Epithelial cell of prostate (primary cell): ENCODE data around the gene SORCS1.

Experiments used
- DNase-seq: peaks from one replicate; pipeline ENCODE4 v3.0.0-alpha.2; 2011; ENCODE audit warnings: low read depth, low spot score
- H3K27ac ChIP-seq: fragments of 450-650 bp; 2 replicates; pipeline ENCODE4 v1.5.1; 2017; ENCODE audit warnings: mild to moderate bottlenecking

The SORCS1 gene

DNA sequence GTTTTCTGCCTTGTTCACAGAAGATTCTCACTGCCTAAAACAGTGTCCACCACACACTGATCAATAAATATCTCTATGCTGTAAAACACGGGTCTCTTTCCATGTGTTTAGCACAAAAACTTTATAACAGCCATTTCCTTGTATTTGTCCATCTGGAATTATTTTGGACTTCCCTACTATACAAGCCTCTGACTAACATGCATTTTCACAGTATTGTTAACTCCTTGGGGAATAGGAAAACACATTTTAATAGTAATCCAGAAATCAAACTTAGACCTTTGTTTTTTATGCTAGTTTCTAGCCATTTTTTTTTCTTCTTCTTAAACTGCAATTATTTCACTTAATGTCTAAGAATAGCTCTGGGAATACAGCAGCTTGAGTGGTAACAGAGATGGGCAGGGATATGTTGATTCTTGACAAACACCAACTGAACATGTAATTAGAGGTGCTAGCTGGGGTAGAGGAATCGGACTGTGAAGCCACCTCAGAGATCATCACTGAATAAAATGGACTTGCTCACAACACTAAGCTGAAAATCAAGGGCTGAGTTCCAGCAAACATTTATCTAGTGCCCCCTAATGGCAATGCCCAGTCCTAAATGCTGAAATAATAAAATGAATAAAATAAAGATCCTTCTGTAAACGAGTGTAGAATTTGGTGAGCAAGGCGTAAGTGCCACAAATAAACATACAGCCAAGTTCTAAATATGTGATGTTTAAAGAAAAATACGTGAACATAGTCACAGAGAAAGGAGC lies 593.1 kb downstream of the SORCS1 start:
- H3K27ac ChIP-seq, result peak overlapping the region; percentile 34
- no peak for DNase-seq

DNA sequence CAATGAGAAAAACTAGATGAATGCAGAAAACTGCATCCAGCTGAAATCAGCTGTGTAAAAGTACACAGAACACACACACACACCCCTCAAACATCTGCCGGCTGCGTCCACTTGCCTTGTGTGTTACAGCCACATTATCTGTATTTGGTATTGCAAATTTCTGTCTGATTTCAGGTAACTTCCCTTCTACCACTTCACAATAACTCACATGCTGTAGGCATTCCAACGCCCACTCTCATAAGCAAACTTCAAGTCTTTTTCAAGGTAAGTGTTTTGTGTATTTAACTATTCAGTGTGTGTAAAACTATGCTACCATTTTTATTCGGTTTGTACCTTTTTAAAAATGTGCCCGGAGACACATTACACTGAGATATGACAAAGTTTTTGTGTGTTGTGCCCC lies 594.2 kb downstream of the SORCS1 start:
- DNase-seq, result no peak
- H3K27ac ChIP-seq, result peak overlapping the region; percentile 0

DNA sequence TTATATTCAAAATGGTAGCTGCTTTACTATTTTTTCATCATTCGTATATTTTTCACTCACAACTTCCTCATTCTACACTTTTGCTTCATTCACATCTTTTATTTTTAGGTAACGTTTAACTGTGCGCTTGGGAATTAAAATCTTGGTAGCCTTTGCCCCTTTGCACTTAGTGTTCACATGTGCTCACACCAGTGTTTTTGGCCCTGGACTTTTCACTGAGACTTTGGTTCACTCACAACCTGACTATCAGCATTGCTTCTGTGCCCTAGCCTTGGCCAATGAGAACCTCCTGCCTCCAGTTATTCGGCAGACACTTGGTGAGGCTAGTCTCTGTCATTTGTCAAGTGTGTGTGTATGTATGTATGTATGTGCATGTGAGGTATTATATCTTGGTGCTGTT lies 596.9 kb downstream of the SORCS1 start:
- no peak for DNase-seq
- no peak overlapping the region for H3K27ac ChIP-seq

DNA sequence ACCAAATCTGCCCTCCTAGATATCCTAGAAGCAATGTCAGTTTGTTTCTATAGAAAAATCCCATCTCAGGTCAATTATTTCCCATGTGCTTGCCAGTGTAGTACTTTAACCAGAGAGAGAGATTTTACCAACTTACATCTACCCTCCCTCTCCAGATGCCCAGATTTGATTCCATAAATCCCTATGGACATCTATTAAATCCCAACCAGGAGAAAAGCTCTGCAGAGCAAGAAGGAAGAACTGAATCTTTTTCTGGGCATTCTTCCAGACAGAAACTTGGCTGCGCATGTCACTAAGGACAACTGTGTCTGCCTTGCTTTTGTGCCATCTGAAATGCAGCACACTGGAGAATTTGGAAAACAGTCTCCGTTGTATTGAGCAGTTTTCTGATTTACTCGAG lies 597.6 kb downstream of the SORCS1 start:
- no peak for DNase-seq
- H3K27ac ChIP-seq, result no peak overlapping the region

DNA sequence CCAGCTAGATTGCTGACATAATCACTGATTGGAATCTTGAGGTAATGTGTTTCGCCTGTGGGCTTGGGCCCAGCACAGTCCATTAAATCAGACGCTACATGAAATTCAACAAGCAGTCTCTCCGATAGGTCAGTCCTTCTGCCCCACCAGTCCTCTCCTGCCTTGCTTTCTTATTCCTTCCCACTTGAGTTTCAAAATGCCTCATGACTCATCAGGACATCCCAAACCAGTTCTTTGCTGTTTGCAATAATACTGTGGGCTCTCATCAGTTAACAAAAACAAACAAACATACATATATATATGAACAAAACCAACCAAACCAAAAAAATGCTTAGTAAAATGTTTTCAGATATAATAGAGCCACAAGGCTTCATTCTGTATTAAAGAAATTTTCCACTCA lies 599.0 kb downstream of the SORCS1 start:
- DNase-seq, result no peak
- H3K27ac ChIP-seq, result peak overlapping the region; percentile 11

DNA sequence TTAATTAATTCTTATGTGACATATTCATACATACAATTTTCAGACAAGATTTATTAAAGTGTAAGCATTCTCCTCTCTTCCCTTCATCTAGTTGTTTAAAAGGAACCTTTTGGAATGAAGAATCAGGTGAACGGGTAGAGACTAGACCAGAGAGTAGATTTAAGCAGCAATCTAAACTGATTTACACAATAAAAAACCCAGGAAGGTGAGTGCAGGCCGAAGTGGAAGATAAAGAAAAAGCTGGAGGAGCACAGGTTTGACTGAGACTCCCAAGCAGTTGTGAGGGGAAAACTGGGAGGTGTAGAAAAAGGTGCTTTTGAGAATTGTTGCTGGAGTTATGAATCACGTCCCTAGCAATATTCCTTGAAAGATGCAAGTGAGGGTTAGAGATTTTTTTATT lies 601.1 kb downstream of the SORCS1 start:
- no peak overlapping the region for H3K27ac ChIP-seq
- no peak for DNase-seq

DNA sequence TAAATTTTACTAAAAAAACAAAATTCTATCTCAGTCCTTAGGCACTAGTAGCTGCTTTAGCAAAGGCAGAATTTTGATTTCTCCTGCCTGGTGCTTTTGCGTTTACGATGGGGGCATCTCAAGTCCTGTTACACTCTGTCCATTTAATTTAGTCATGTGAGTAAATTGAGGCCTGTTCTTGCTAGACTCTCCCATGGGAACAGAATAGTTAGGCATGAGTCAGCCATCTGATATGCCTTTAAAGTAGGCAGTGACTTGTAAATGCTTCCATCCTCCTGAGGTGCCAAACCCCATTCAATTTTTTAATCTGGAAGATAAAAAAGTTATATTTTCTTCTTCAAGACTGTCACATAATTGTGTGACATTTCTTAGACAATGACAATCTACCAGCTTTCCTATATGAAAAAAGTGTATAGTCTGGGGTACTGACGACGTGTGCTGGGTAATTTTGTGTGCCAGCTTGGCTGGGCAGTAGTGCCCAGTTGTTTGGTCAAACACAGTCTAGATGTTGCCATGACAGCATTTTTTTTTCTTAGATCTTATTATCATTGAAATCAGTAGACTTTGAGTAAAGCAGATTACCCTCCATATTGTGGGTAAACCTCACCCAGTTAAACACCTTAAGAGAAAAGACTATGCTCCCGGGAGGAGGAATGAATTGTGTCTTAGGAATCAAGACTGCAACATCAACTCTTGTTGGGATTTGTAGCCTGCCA lies 603.4 kb downstream of the SORCS1 start:
- peak overlapping the region; percentile 11 for H3K27ac ChIP-seq

DNA sequence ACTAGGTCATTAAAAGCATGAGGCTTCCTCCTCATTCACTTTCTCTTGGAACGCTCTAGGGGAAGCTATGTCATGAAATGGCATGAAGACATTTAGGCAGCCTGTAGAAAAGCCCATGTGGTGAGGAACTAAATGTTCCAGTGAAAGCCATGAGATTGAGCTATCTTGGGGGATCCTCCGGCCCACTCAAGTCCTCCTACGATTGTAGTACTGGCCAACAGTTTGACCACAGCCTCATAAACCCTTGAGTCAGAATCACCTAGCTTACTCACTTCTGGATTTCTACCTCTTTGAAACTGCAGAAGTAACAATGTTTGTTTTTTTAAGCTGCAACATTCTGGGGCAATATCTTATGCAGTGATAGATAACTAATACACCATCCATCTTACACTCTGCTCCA lies 605.1 kb downstream of the SORCS1 start:
- DNase-seq, result no peak
- H3K27ac ChIP-seq, result no peak overlapping the region

More for the DNA sequence above, 603.4 kb downstream of the SORCS1 start:
- DNase-seq, result peak; percentile 16

DNA sequence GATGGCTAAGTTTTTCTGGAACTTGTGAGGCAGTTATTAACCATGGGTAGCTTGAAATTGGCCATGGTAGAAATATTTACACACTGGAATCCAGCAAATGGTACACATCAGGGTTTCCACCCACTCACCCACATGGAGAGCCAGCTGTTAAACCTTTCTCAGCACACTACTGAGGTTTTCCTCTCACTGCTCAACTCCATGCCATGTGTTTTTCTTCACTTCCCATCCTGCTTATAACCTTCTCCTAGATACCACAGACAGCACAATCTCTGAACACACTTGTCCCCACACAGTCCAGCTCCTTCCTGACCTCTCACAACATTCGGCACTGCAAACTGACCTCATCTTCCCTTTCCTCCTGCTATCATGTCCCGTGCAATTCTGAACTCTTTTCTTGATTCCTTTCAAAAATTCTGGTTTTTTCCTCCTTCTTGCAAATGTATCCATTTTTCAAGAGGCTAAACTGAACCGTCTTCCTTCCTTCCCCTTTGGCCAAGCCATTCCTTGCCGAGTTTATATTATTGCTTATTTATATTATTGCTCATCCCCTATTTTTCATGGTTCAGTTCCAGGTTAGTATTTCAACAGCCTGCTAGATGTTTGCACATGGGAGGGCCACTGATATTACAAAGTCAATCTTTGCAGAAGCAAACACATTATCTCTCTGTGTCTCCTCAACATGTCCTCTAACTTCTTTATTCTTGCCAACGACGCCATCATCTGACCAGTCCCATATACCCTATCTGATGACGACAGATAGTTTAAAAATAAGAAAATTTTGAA lies 606.4 kb downstream of the SORCS1 start:
- no peak overlapping the region for H3K27ac ChIP-seq
- DNase-seq, result no peak

DNA sequence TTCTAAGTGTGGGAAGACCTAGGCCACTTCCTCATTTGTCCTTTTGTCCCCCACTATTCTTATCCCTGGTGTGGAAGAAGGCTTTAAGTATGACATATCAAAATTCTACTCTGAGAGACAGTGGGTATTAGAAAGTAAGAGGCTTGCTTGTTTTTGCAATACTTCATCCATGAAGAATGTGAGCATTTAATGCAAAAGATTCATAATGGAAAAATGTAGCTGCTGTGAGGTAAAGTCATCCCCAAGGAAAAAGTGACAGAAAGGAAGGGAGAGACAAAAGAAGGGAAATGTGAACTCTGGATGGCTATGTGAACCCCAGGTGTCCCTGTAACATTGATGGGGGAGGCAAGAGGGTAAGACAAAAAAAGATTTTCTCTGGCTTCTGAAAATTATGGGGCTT lies 607.5 kb downstream of the SORCS1 start:
- peak overlapping the region; percentile 12 for H3K27ac ChIP-seq
- DNase-seq, result no peak

DNA sequence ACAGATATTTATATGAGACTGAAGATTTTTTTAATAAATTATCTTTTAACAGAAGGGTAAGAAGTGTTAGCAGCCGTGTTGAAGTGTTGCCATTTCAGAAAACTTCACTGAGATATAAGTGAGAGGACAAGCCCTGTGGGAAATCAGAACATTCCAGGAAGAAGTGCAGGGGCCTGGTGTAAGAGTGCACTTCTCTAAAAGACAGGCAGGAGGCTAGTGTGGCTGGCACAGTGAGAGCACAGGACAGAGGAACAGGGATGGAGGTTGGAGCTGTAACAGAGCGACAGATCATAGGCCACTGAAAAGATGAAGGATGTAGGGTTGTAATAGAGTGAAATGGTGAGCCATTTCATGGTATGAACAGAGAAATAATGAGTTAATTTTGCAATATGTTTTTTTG lies 608.9 kb downstream of the SORCS1 start:
- H3K27ac ChIP-seq, result no peak overlapping the region
- DNase-seq, result no peak

DNA sequence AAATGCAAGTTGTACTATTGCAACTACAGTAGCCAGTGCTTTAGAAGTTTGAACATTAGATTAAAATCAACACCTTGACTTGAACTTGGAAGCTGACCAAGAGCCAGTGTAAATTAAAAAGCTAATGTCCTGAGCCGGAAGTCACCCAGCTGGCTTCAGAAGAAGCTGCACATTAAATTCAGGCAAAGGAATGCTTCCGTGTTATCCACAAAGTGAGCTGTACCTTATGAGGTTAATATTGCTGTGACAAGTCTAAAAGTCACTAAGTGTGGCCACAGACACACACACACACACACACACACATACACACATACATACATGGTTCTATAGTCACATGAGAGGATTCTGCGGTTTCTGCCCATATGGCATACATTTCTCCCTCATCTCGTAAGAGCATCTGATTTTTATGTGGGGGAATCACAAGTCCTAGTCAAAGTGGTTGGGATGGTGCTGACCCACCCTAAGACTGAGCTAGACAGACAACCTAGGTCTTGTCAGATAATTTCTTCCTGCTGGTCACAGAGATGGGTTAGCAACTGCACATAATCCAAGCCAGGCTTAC lies 612.9 kb downstream of the SORCS1 start:
- H3K27ac ChIP-seq, result no peak overlapping the region
- DNase-seq, result no peak

DNA sequence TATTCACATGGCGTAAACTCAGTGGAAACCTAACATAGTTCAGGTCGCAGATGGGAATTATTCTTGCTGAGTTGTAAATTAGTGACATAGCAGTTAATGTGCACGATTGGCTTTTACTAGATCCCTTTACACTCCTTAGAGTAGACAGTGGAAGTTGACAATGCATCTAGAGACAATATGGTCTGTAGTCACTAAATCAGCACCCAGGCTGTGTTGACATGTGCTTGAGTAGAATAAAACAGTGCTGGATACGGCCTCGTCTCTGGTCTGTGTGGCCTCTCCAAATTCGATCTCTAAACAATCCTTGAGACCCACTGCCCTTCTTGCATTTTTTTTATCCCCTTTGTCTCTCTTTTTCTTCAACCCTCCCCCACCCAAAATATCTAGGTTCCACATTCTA lies 615.7 kb downstream of the SORCS1 start:
- no peak overlapping the region for H3K27ac ChIP-seq
- DNase-seq, result no peak

DNA sequence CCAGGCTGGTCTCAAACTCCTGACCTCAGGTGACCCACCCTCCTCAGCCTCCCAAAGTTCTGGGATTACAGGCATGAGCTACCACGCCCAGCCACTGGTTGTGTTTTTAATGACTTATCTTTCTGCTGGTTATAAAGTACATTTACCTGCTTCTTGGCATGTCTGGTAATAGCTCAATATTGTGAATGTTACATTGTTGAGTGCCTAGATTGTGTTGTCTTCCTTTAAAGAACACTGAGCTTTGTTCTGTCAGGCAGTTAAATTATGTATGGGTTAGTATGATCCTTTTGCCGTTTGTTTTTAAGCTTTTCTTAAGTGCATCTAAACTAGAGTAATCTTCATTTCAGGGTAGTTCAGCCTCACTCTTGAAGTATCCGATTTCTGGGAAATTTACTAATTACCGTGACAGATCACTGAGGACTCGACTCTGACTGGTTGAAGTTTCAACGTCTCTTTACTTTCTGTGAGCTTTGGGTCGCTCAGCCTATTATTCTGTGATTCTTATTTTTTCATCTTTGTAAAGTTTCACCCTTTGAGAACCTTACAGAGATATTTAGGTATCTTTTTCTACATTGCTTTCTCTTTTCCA lies 617.4 kb downstream of the SORCS1 start:
- DNase-seq, result no peak
- no peak overlapping the region for H3K27ac ChIP-seq

DNA sequence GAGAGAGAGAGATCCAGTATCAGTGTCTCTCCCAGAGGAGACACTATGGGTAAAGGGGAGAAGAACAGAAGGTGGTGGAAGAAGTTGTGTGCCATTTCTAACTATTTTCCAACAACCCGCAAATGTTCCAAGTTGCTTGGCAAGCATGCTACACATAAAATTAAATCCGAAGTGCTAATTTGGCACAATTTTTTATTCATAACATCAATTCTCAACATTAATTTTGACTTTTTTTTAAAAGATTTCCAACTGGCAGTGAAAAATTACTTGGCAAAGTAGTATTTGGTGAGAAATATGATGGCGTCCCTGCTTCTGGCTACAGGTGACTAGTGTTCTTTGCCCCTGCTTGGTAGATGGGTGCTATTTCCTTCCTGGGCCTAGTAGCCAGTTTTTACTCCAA lies 622.0 kb downstream of the SORCS1 start:
- H3K27ac ChIP-seq, result no peak overlapping the region
- no peak for DNase-seq

DNA sequence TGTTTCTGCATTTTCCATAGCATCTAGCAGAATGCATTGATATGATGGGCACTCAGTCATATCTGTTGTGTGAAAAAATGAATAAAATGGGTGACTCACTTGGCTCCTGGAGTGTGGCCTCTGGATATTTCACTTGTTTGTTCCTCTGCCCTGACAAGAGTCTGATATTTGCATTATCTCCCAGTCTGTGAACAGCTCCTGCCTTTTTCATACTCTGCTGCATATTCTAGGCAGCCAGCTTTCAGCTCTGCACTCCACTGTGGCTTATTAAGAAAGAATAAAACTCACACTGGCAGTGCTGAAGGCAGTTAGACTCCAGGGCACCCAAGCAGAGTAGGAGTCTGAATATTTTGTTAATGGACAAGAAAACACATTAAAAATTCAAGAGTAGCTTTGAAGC lies 623.9 kb downstream of the SORCS1 start:
- H3K27ac ChIP-seq, result no peak overlapping the region
- no peak for DNase-seq

DNA sequence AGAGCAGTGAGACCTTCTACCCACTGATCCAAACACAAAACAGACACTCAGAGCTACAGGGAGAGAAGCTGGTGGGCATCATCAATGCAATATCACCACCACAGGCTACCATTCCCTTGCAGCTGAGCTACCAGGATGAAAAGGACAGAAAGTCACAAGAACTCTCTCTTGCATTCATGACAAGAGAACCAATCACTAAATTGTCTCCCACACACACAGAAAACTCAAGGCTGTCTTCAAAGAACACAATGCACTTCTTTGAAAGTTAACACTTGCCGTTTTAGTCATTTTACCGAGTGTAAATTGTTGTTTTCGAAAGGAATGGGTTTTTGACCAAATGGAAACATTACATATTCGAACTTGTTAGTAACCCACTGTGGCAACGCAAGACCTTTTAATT lies 626.6 kb downstream of the SORCS1 start:
- no peak for DNase-seq
- no peak overlapping the region for H3K27ac ChIP-seq

DNA sequence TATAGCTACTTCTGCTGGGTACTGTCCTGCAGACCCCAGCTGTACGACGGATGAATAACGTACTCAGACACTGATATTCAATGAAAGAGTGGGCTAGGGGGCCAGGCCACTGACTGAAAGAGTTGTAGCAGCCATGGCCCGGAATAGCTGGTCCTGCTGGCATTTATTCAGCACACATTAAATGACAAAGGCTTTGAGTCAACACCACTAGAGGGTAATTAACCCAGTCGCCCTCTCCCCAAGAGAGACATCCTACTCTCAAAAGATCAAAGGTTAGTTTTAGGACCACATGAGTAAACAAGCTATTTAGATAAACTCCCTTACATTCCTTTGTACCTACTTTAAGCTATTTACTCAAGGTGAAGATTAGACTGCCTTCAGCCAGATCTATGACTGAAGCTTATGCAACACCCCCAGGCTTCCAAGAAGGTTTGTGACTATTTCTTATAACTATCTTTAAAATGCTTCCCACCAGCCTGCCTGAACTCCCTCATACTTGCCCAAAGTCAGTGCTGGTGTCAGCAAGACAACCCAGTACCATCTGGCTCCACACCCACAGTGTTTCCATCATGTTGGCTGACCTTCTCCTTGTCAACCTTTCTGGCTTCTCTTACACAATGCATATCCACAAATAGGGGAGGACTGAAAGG lies 629.1 kb downstream of the SORCS1 start:
- no peak for DNase-seq
- H3K27ac ChIP-seq, result no peak overlapping the region

DNA sequence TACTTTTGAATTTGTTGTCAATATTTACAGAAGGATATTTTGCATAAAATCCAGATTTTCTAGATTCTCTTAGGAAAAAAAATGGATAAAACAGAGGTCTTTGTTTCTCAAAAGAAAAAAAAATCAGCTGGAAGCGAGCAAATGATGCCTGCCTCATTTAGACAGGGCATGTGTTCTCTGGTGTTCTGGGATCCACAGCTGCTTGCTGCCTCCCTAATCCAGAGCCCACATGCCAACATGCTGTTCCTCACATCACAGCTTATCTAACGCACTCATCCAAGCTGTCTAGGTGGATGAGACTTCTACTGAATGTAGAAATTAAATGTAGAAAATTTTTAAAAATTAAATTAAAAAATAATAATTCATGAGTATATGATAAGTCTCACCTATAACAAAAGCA lies 630.1 kb downstream of the SORCS1 start:
- DNase-seq, result no peak
- H3K27ac ChIP-seq, result no peak overlapping the region

DNA sequence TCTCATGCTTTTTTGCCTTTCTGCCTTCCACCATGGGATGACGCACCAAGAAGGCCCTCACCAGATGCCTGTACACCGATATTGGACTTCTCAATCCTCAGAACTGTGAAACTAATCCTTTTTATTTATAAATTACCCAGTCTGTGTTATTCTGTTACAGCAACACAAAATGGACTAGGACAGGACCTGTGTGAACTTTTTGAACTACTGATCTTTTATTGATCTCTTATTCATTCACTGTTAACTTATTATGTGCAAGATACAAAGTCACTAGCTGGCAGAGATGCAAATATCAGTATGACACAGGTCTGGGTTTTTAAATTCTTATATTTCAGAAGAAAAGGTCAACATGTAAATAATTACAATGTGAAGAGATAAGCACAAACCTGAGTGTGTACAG lies 635.8 kb downstream of the SORCS1 start:
- H3K27ac ChIP-seq, result no peak overlapping the region
- no peak for DNase-seq
